HG02970 (cell line): ENCODE measurements around the gene LRRC56.
"Not testable (repeated sequence)": the region's sequence is repeated elsewhere in the genome, so short reads cannot be mapped to it uniquely, and the experiment has no call there.

ENCODE experiments used
- ATAC-seq: cut with Tn5 transposase; IDR thresholded peaks from one replicate; pipeline ENCODE4 v1.9.1; 2021; ENCODE audit warnings: mild to moderate bottlenecking, moderate library complexity, moderate number of reproducible peaks; ENCODE audit not compliant: unreplicated experiment, low FRiP score

The LRRC56 gene

GRCh38 chr11:501001-501682 is 36.2 kb upstream of the LRRC56 start:
- no peak for ATAC-seq

- no peak for ATAC-seq
Observed at GRCh38 chr11:501683-502287, 35.5 kb upstream of the LRRC56 start.

- ATAC-seq, result no peak
Observed at GRCh38 chr11:502288-503178, 34.8 kb upstream of the LRRC56 start.

- no peak for ATAC-seq
Observed at GRCh38 chr11:503179-503981, 33.9 kb upstream of the LRRC56 start.

GRCh38 chr11:504053-504993 is 33.0 kb upstream of the LRRC56 start:
- ATAC-seq, result no peak

GRCh38 chr11:504994-505344 is 32.4 kb upstream of the LRRC56 start:
- ATAC-seq, result no peak

- peak; percentile 68 for ATAC-seq
Observed at GRCh38 chr11:506238-506994, 30.9 kb upstream of the LRRC56 start.

- ATAC-seq, result peak; percentile 46
Observed at GRCh38 chr11:506995-507726, 30.2 kb upstream of the LRRC56 start, which contains the start of gene RNH1. Gene RNH1 (minus strand): TSS chr11:507242. CDS start chr11:502162, 5,080 bp downstream.

- no peak for ATAC-seq
Observed at GRCh38 chr11:507727-508515, 29.4 kb upstream of the LRRC56 start.

- ATAC-seq, result no peak
Observed at GRCh38 chr11:508956-509355, 28.4 kb upstream of the LRRC56 start.

GRCh38 chr11:512761-513595 is 24.3 kb upstream of the LRRC56 start:
- no peak for ATAC-seq

- ATAC-seq, result no peak
Observed at GRCh38 chr11:514606-515005, 22.7 kb upstream of the LRRC56 start.

GRCh38 chr11:515131-515530 is 22.2 kb upstream of the LRRC56 start:
- no peak for ATAC-seq

GRCh38 chr11:516400-516799 is 20.9 kb upstream of the LRRC56 start:
- ATAC-seq, result no peak

GRCh38 chr11:516918-517685 is 20.2 kb upstream of the LRRC56 start:
- not testable (repeated sequence) for ATAC-seq
